ENCODE measurements around the gene NPY.
A peak's percentile ranks its signal among the peaks of the same experiment; 100 is the strongest.

The NPY gene

DNA sequence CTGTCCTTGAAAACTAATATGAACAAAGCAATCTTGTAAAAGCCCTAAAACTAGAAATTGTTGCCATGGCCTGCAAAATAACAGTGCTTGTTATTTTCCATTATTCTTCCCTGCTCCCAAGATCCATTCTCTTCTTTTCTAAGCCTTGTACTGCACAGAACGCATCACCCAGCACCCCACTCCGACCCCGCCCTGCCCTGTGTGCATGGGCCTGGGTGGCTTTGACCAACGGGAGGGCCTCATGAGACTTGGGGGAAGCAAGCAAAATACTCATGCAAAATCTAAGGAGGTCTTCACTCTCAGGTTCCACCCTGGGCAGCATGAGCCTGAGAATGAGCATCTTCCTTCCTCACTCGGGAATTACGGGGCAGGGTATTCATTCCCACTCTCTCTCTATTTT, 32.4 kb downstream of the NPY start:
- DNase-seq = no peak

GRCh38 chr7:24318326-24318725, 34.3 kb downstream of the NPY start:
- DNase-seq = peak; percentile 64

DNA sequence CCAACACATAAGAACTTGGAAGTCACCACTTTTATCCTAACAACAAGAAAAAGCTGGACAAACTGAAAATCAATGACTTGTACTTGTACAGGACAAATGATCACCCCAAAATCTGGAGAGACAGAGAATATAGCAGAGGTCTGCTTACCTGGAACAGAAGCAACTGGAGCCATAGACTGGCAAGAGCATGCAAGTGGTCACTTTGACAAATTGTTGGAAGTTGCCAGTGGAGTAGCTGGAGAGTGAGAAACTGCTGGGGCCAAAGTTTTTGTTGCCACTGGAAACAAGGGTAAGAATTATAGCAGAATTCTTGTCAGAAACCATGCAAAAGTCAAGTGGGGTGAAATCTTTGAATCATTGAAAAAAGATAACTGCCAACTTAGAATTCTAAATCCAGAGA, 35.2 kb downstream of the NPY start:
- no peak for DNase-seq

DNA sequence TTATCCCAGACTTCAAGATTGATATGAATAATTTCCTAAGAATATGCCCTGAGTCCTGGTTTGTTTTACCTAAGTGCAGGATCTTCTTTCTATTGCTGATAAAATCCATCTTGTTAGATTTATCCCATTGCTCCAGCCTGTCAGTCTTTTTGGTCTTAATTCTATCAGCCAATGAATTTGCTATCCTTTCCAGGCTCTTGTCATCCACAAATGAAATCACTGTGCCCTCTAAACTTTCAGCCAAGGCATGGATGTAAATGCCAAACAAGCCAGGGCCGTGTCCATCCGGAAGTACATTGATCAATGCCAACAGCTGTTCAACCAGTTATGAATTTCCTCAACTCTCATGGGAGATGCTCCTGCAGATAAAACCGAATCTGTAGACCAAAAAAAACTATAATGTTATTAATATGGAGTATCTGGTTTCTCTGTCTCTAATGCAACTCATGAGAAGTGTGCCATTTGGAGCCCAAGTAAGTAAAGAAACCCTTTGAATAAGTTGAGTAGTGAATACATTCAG, 40.0 kb downstream of the NPY start:
- DNase-seq = no peak

DNA sequence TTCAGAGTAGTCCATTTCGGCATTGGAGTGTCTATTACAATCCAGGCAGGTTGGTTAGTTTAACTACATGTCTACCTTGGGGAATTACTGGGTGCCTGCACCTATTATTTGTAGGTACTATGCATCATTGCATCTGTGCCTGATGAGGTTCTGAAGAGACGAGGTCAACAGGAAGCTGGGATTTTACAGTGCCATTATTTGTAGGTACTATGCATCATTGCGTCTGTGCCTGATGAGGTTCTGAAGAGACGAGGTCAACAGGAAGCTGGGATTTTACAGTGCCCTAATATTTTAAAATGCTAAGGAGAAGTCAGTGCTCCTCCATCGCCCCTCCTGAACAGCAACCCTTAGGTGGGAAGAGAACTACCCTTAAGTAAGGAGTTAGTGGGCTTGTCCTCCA, 41.7 kb downstream of the NPY start:
- peak; percentile 28 for DNase-seq

GRCh38 chr7:24328050-24328449, 44.1 kb downstream of the NPY start:
- DNase-seq = no peak

- DNase-seq = no peak
These were observed 44.9 kb downstream of the NPY start for GRCh38 chr7:24328894-24329293.

DNA sequence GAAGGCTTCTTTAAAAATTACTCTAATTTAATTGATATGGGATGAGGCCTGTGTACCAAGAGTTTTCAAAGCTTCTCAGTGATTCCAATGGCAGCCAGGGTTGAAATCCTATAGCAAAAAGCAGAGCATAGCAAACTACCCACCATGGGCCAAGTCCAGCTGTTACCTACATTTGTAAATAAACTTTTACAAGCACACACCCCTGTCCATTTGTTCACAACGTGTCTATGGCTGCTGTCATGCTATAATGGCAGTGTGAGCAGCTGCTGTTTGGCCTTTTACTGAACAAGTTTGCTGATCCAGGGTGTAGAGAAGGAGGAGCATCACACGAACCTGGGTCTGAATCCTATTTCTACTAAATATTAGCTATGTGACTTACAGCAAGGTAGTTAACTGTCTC, 50.0 kb downstream of the NPY start:
- DNase-seq = peak; percentile 27

- no peak for DNase-seq
These were observed 50.6 kb downstream of the NPY start for GRCh38 chr7:24334627-24335026.

GRCh38 chr7:24336461-24336860, 52.5 kb downstream of the NPY start:
- peak; percentile 53 for DNase-seq

- DNase-seq = no peak
These were observed 53.2 kb downstream of the NPY start for GRCh38 chr7:24337180-24337579.

DNA sequence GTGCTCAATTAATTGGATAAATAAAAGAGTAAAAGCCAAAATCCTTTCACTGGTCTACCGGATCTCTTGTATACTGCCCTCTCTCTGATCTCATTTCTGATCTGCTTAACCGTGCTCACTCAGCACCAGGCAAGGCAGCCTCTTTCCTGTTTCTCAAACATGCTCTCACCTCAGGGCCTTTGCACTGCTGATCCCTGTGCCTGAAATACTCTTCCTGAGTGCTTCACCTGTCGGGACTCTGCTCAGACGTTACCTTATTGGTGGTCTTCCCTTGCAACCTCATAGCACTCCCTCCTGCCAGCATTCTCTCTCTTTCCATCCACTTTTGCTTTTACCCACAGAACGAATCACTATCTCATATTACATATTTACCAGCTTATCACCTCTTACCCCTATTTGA, 55.6 kb downstream of the NPY start:
- DNase-seq = no peak

- no peak for DNase-seq
These were observed 56.7 kb downstream of the NPY start for GRCh38 chr7:24340727-24341126.

Measured in DMS53 (cell line).